ENCODE measurements around the gene MYL5.

DNA sequence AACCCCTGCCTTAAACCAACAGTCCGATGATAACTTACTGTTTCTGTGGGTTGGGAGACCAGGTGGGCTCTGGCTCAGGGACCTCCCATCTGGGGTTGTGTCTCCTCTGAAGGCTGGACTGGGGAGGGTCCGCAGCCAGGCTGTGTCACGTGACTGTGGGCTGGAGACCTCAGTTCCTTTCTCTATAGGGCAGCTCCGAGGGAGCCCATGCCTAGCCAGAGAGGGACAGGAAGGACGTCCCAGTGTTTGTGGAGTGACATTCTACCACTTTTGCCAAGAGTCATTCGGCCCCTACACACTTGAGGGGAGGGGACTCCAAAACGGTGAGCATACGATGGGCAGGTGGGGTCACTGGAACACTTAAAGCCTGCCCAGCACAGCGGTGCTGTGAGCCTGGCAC lies 35.8 kb downstream of the MYL5 start:
- TF ChIP-seq, protein P1, sequence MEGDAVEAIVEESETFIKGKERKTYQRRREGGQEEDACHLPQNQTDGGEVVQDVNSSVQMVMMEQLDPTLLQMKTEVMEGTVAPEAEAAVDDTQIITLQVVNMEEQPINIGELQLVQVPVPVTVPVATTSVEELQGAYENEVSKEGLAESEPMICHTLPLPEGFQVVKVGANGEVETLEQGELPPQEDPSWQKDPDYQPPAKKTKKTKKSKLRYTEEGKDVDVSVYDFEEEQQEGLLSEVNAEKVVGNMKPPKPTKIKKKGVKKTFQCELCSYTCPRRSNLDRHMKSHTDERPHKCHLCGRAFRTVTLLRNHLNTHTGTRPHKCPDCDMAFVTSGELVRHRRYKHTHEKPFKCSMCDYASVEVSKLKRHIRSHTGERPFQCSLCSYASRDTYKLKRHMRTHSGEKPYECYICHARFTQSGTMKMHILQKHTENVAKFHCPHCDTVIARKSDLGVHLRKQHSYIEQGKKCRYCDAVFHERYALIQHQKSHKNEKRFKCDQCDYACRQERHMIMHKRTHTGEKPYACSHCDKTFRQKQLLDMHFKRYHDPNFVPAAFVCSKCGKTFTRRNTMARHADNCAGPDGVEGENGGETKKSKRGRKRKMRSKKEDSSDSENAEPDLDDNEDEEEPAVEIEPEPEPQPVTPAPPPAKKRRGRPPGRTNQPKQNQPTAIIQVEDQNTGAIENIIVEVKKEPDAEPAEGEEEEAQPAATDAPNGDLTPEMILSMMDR (IDR thresholded peaks at IDR 0.05): no peak
- no peak for TF ChIP-seq POLR2A (IDR thresholded peaks at IDR 0.05)
